RWPE2 (cell line): ENCODE measurements around the gene SFMBT2.

Source experiments
- ATAC-seq: fragments of 200-7000 bp; cut with Tn5 transposase; 3 replicates; pipeline ENCODE4 v1.9.1; 2021; ENCODE audit warnings: low read depth
- DNase-seq: peaks from one replicate; pipeline ENCODE4 v3.0.0-alpha.2; 2020; ENCODE audit warnings: low spot score
- H3K27ac ChIP-seq: fragments of 450-650 bp; 2 replicates; pipeline ENCODE4 v1.5.1; 2017; ENCODE audit warnings: mild to moderate bottlenecking; ENCODE audit not compliant: poor library complexity, severe bottlenecking
- H3K27me3 ChIP-seq: fragments of 250-450 bp; sonication (Bioruptor Pico); 2 replicates; pipeline ENCODE4 v1.5.1; 2021; ENCODE audit warnings: mild to moderate bottlenecking, moderate library complexity; ENCODE audit not compliant: insufficient read depth, poor library complexity, severe bottlenecking
- H3K36me3 ChIP-seq: fragments of 250-450 bp; sonication (Bioruptor Pico); 2 replicates; pipeline ENCODE4 v1.5.1; 2020; ENCODE audit warnings: low read depth, mild to moderate bottlenecking, moderate library complexity
- H3K4me1 ChIP-seq: fragments of 250-450 bp; sonication (Bioruptor Pico); 2 replicates; pipeline ENCODE4 v1.5.1; 2021; ENCODE audit warnings: mild to moderate bottlenecking, moderate library complexity; ENCODE audit not compliant: insufficient read depth, poor library complexity, severe bottlenecking
- H3K4me3 ChIP-seq: fragments of 250-450 bp; sonication (Bioruptor Pico); 2 replicates; pipeline ENCODE4 v1.5.1; 2021; ENCODE audit warnings: mild to moderate bottlenecking, moderate library complexity; ENCODE audit not compliant: severe bottlenecking
- H3K9me3 ChIP-seq: fragments of 250-450 bp; sonication (Bioruptor Pico); 2 replicates; pipeline ENCODE4 v1.5.1; 2021; ENCODE audit warnings: mild to moderate bottlenecking, moderate library complexity; ENCODE audit not compliant: severe bottlenecking
- CTCF ChIP-seq: fragments of 450-650 bp; IDR thresholded peaks from one replicate; pipeline ENCODE4 v1.5.1; 2017; ENCODE audit warnings: mild to moderate bottlenecking, moderate library complexity; ENCODE audit not compliant: poor library complexity, severe bottlenecking

The SFMBT2 gene

GRCh38 chr10:7281429-7281828 lies 129.4 kb downstream of the SFMBT2 start:
- DNase-seq = no peak
- H3K4me3 ChIP-seq = no peak overlapping the region
- no peaks in the 10 kb centered on the region for H3K27me3 ChIP-seq
- no peaks in the 10 kb centered on the region for H3K9me3 ChIP-seq
- H3K27ac ChIP-seq = no peak overlapping the region
- H3K36me3 ChIP-seq = no peaks in the 10 kb centered on the region
- TF ChIP-seq CTCF = no peak
- no peak for ATAC-seq
- H3K4me1 ChIP-seq = no peaks in the 10 kb centered on the region

- Histone ChIP-seq H3K27ac (no peak overlapping the region), H3K9me3 (no peaks in the 10 kb centered on the region), H3K36me3 (no peaks in the 10 kb centered on the region), H3K27me3 (no peaks in the 10 kb centered on the region), H3K4me1 (no peaks in the 10 kb centered on the region), H3K4me3 (no peak overlapping the region)
- TF ChIP-seq CTCF = no peak
- DNase-seq = no peak
- no peak for ATAC-seq
Observed at GRCh38 chr10:7279303-7279702, 131.5 kb downstream of the SFMBT2 start.

DNA sequence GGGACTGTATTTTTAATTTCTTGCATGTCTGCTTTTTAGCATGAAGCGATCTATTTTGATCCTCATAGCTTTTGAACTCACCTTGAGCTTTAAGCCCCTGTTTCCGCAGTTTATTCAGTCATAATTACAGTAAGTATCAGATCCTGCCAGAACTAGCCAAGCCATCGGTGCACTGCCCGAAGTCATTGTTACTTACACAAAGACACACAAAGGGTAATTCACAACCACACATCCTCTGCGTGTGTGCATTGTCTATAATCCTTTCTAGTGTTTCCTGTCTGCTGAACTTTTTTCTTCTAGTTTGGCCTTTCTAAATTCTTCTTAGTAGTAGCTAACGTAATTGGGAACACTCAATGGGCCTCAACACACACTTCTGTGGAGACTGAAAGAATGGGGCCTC lies 133.0 kb downstream of the SFMBT2 start:
- no peak for ATAC-seq
- Histone ChIP-seq H3K36me3 (no peaks in the 10 kb centered on the region), H3K27ac (no peak overlapping the region), H3K4me3 (no peak overlapping the region), H3K9me3 (no peaks in the 10 kb centered on the region), H3K27me3 (no peaks in the 10 kb centered on the region), H3K4me1 (no peaks in the 10 kb centered on the region)
- DNase-seq = no peak
- no peak for TF ChIP-seq CTCF

- Histone ChIP-seq H3K27ac (no peak overlapping the region), H3K9me3 (no peaks in the 10 kb centered on the region), H3K4me3 (no peak overlapping the region), H3K4me1 (no peaks in the 10 kb centered on the region), H3K36me3 (no peaks in the 10 kb centered on the region), H3K27me3 (no peaks in the 10 kb centered on the region)
- TF ChIP-seq CTCF = no peak
- DNase-seq (no peak), ATAC-seq (no peak)
Observed at GRCh38 chr10:7277432-7277831, 133.4 kb downstream of the SFMBT2 start.

- H3K9me3 ChIP-seq = no peaks in the 10 kb centered on the region
- no peak for ATAC-seq
- no peak for TF ChIP-seq CTCF
- H3K27me3 ChIP-seq = no peaks in the 10 kb centered on the region
- no peak for DNase-seq
- no peak overlapping the region for H3K27ac ChIP-seq
- H3K4me1 ChIP-seq = no peaks in the 10 kb centered on the region
- H3K4me3 ChIP-seq = no peak overlapping the region
- no peaks in the 10 kb centered on the region for H3K36me3 ChIP-seq
Observed at GRCh38 chr10:7275761-7276440, 134.9 kb downstream of the SFMBT2 start.
